Stimulated activated CD4-positive, alpha-beta T cell treated with anti-CD3 and anti-CD28 coated beads, Interleukin-12 subunit alpha, Interleukin-12 subunit beta, amount 100 ng/mL, for 48 hours (primary cell): ENCODE measurements around the gene CHAMP1.
"Not testable (repeated sequence)": the region's sequence is repeated elsewhere in the genome, so short reads cannot be mapped to it uniquely, and the experiment has no call there.

Source experiments
- DNase-seq, 3 donors: peaks; one replicate each; pipeline ENCODE4 v3.0.0-alpha.2; 2020; ENCODE audit warnings: low read depth in 2 of 3, low spot score in 1 of 3

Gene CHAMP1

GRCh38 chr13:114330086-114330485 lies 15.8 kb downstream of the CHAMP1 start:
- no peak for DNase-seq

GRCh38 chr13:114333881-114334280 lies 19.6 kb downstream of the CHAMP1 start:
- DNase-seq, result not testable (repeated sequence)

GRCh38 chr13:114334305-114335053 lies 20.2 kb downstream of the CHAMP1 start:
- no peak for DNase-seq

- not testable (repeated sequence) for DNase-seq
Measured at GRCh38 chr13:114336457-114336856, 22.2 kb downstream of the CHAMP1 start.

- no peak for DNase-seq
Measured at GRCh38 chr13:114338959-114339358, 24.7 kb downstream of the CHAMP1 start.

- peak; percentile 16 to 31 (median 23) for DNase-seq
Measured at GRCh38 chr13:114339857-114340534, 25.7 kb downstream of the CHAMP1 start.

GRCh38 chr13:114341003-114341777 lies 26.9 kb downstream of the CHAMP1 start:
- DNase-seq, result no peak

GRCh38 chr13:114347256-114347655 lies 33.0 kb downstream of the CHAMP1 start:
- DNase-seq, result not testable (repeated sequence)

- peak in 2 of 3 donors; percentile 19 to 40 for DNase-seq
Measured at GRCh38 chr13:114352763-114353162, 38.5 kb downstream of the CHAMP1 start.

GRCh38 chr13:114353382-114353781 lies 39.1 kb downstream of the CHAMP1 start:
- not testable (repeated sequence) for DNase-seq
